HCT116 (cell line): ENCODE measurements around the gene THRB.

Source experiments
- CEBPB ChIP-seq: IDR thresholded peaks from 2 replicates; pipeline ENCODE4 v1.6.1; 2012; ENCODE audit warnings: low read depth
- CTCF ChIP-seq, 3 experiments: fragments of 200-600 bp in 1 of 3; sonication (generic) in 1 of 3; IDR thresholded peaks in 2 of 3; conservative IDR thresholded peaks in 1 of 3; 2 replicates each; pipeline ENCODE4 v1.5.1; 2012 to 2017; ENCODE audit warnings: low read depth in 2 of 3, low read length in 2 of 3, antibody characterized with exemption in 1 of 3, borderline replicate concordance in 1 of 3, control low read depth in 1 of 3, mild to moderate bottlenecking in 1 of 3, mixed read lengths in 1 of 3, mixed run types in 1 of 3, moderate library complexity in 1 of 3; ENCODE audit not compliant: insufficient read depth in 1 of 3
- EGR1 ChIP-seq: IDR thresholded peaks from 2 replicates; pipeline ENCODE4 v1.6.1; 2012; ENCODE audit warnings: low read depth
- JUND ChIP-seq: IDR thresholded peaks from 2 replicates; pipeline ENCODE4 v1.6.1; 2012
- MAX ChIP-seq: IDR thresholded peaks from 2 replicates; pipeline ENCODE4 v1.6.1; 2012
- POLR2A ChIP-seq: IDR thresholded peaks from 2 replicates; pipeline ENCODE4 v1.7.0; 2011; ENCODE audit warnings: borderline replicate concordance; ENCODE audit not compliant: insufficient read depth, insufficient read length; ENCODE audit errors: extremely low read depth
- POLR2AphosphoS5 ChIP-seq: IDR thresholded peaks from 2 replicates; pipeline ENCODE4 v1.6.1; 2011; ENCODE audit warnings: mild to moderate bottlenecking, low read depth, low read length, moderate library complexity
- REST ChIP-seq: IDR thresholded peaks from 2 replicates; pipeline ENCODE4 v1.6.1; 2012; ENCODE audit warnings: low read depth
- SIN3A ChIP-seq: IDR thresholded peaks from 2 replicates; pipeline ENCODE4 v1.6.1; 2012; ENCODE audit warnings: low read depth
- SP1 ChIP-seq: IDR thresholded peaks from 2 replicates; pipeline ENCODE4 v1.6.1; 2012; ENCODE audit warnings: low read depth
- SRF ChIP-seq: IDR thresholded peaks from 2 replicates; pipeline ENCODE4 v1.6.1; 2012; ENCODE audit warnings: low read depth
- YY1 ChIP-seq: IDR thresholded peaks from 2 replicates; pipeline ENCODE4 v1.6.1; 2011; ENCODE audit warnings: low read length, low read depth, moderate library complexity, mild to moderate bottlenecking; ENCODE audit not compliant: insufficient replicate concordance; ENCODE audit errors: extremely low read depth
- ZNF274 ChIP-seq: fragments of 200-500 bp; sonication (Bioruptor generic); IDR thresholded peaks from 2 replicates; pipeline ENCODE4 v1.6.1; 2014; ENCODE audit warnings: mild to moderate bottlenecking, low read depth, low read length, inconsistent platforms

GRCh38 chr3:24344784-24345439 is 149.7 kb downstream of the THRB start:
- TF ChIP-seq CTCF (IDR thresholded peaks at IDR 0.05 in 2 of 3, conservative IDR thresholded peaks at IDR 0.05 in 1 of 3; ENCODE audit: borderline replicate concordance in 1 of 3, insufficient read depth in 1 of 3, low read depth in 2 of 3, low read length in 2 of 3) (no peak), POLR2AphosphoS5 (no peak), POLR2A (no peak), EGR1 (no peak), SRF (no peak), CEBPB (no peak), ZNF274 (no peak), SP1 (no peak), JUND (no peak), MAX (no peak), REST (no peak), SIN3A (no peak), YY1 (no peak)
